Glutamatergic neuron (in vitro differentiated cells): ENCODE measurements around the gene VIL1. TPM values are rescaled to one million over a fixed set of nuclear protein-coding genes. Genes with fewer than 3 reads are reported as not detected.

Experiments used
- DNase-seq: peaks from one replicate; pipeline ENCODE4 v3.0.0; 2022
- H3K27ac Mint-ChIP-seq: one replicate; pipeline ENCODE4 v1.8.0; 2020; ENCODE audit warnings: mild to moderate bottlenecking, mixed read lengths, inconsistent platforms; ENCODE audit not compliant: unreplicated experiment
- H3K27me3 Mint-ChIP-seq: one replicate; pipeline ENCODE4 v1.8.0; 2020; ENCODE audit warnings: mild to moderate bottlenecking, moderate library complexity, mixed read lengths, inconsistent platforms; ENCODE audit not compliant: unreplicated experiment
- H3K36me3 Mint-ChIP-seq: one replicate; pipeline ENCODE4 v1.8.0; 2020; ENCODE audit warnings: mild to moderate bottlenecking, mixed read lengths, inconsistent platforms; ENCODE audit not compliant: unreplicated experiment
- H3K4me1 Mint-ChIP-seq: one replicate; pipeline ENCODE4 v1.8.0; 2020; ENCODE audit warnings: mild to moderate bottlenecking, low read depth, mixed read lengths, inconsistent platforms; ENCODE audit not compliant: unreplicated experiment
- H3K4me3 Mint-ChIP-seq: one replicate; pipeline ENCODE4 v1.8.0; 2020; ENCODE audit warnings: mild to moderate bottlenecking, mixed read lengths, inconsistent platforms; ENCODE audit not compliant: unreplicated experiment
- H3K9me3 Mint-ChIP-seq: one replicate; pipeline ENCODE4 v1.8.0; 2020; ENCODE audit warnings: mild to moderate bottlenecking, moderate library complexity, mixed read lengths, inconsistent platforms; ENCODE audit not compliant: unreplicated experiment
- total RNA-seq: library from RNA; stranded (reverse); fragmentation: NEBNext Ultra II Directional; extraction: Animal tissue kit (Norgen Biotek cat#: 25700); gene quantifications from one replicate; pipeline ENCODE4 v1.2.1, GENCODE V29; 2021; ENCODE audit not compliant: unreplicated experiment
- TF ChIP-seq, protein P1 (sequence below): fragments of 200-600 bp; sonication (generic); IDR thresholded peaks from one replicate; pipeline ENCODE4 v1.5.0; 2021; ENCODE audit not compliant: partially characterized antibody, unreplicated experiment

VIL1 gene
- total RNA-seq, 1 donor from 2014 or later, result not detected

DNA sequence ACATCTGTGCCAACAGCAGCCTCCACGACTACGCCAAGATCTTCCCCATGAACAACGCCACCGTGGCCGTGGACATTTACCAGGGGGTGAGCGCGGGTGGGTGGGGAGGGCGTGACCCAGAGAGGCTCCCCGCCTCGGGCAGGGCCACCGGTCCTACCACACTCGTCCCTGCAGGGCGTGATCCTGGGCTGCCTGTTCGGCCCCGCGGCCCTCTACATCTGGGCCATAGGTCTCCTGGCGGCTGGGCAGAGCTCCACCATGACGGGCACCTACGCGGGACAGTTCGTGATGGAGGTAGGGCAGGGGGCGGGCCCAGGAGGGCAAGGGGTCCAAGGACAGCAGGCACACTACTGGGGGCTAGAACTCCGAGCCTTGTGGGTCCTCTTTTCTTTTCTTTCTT is 27.7 kb upstream of the VIL1 start:
- peaks cover 2% of the 10 kb centered on the region for H3K4me1 Mint-ChIP-seq
- H3K27me3 Mint-ChIP-seq, result peaks cover 5% of the 10 kb centered on the region
- TF ChIP-seq, protein P1, sequence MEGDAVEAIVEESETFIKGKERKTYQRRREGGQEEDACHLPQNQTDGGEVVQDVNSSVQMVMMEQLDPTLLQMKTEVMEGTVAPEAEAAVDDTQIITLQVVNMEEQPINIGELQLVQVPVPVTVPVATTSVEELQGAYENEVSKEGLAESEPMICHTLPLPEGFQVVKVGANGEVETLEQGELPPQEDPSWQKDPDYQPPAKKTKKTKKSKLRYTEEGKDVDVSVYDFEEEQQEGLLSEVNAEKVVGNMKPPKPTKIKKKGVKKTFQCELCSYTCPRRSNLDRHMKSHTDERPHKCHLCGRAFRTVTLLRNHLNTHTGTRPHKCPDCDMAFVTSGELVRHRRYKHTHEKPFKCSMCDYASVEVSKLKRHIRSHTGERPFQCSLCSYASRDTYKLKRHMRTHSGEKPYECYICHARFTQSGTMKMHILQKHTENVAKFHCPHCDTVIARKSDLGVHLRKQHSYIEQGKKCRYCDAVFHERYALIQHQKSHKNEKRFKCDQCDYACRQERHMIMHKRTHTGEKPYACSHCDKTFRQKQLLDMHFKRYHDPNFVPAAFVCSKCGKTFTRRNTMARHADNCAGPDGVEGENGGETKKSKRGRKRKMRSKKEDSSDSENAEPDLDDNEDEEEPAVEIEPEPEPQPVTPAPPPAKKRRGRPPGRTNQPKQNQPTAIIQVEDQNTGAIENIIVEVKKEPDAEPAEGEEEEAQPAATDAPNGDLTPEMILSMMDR, result no peak
- peaks cover 5% of the 10 kb centered on the region for H3K9me3 Mint-ChIP-seq
- no peak overlapping the region for H3K27ac Mint-ChIP-seq
- no peak for DNase-seq
- H3K4me3 Mint-ChIP-seq, result no peak overlapping the region
- no peaks in the 10 kb centered on the region for H3K36me3 Mint-ChIP-seq

DNA sequence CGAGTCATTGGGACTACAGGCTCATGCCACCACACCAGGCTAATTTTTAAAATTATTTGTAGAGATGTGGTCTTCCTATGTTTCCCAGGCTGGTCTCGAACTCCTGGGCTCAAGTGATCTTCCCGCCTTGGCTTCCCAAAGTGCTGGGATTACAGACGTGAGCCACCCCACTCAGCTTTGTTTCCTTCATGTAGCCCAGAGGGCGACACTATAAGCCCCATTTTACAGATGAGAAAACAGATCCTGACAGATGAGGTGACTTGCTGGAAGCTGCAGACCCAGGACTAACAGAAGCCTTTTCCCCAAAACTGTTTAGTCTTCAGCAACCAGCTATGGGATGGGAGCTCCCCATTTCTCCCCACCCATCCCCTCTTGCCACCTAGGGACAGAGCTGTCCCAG is 26.5 kb upstream of the VIL1 start:
- peaks cover 8% of the 10 kb centered on the region for H3K4me1 Mint-ChIP-seq
- H3K4me3 Mint-ChIP-seq, result no peak overlapping the region
- peaks cover 9% of the 10 kb centered on the region for H3K9me3 Mint-ChIP-seq
- no peak overlapping the region for H3K27ac Mint-ChIP-seq
- TF ChIP-seq, protein P1, result no peak
- peaks cover 8% of the 10 kb centered on the region for H3K27me3 Mint-ChIP-seq
- DNase-seq, result no peak
- H3K36me3 Mint-ChIP-seq, result no peaks in the 10 kb centered on the region

DNA sequence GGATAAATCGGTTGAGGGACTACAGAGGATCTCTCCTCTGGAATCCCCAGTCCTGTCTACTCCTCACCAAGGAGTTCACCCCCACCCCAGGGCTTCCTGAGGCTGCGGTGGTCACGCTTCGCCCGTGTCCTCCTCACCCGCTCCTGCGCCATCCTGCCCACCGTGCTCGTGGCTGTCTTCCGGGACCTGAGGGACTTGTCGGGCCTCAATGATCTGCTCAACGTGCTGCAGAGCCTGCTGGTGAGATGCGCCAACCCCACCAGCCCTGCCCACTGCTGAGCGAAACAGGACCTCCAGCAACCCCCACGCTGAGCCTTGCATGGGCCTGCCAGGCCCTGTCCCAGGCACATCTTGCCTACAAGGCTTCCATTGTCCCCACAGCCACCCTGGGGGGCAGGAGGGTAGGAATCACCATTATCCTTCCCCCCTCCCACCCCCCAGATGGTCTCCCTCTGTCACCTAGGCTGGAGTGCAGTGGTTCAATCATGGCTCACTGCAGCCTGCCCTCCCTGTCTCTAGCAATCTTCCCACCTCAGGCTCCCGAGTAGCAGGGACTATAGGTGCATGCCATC is 25.9 kb upstream of the VIL1 start:
- Mint-ChIP-seq H3K9me3 (peaks cover 12% of the 10 kb centered on the region), H3K36me3 (no peaks in the 10 kb centered on the region), H3K4me3 (no peak overlapping the region), H3K27me3 (peaks cover 13% of the 10 kb centered on the region), H3K4me1 (peaks cover 8% of the 10 kb centered on the region), H3K27ac (no peak overlapping the region)
- no peak for DNase-seq
- TF ChIP-seq, protein P1, result no peak

DNA sequence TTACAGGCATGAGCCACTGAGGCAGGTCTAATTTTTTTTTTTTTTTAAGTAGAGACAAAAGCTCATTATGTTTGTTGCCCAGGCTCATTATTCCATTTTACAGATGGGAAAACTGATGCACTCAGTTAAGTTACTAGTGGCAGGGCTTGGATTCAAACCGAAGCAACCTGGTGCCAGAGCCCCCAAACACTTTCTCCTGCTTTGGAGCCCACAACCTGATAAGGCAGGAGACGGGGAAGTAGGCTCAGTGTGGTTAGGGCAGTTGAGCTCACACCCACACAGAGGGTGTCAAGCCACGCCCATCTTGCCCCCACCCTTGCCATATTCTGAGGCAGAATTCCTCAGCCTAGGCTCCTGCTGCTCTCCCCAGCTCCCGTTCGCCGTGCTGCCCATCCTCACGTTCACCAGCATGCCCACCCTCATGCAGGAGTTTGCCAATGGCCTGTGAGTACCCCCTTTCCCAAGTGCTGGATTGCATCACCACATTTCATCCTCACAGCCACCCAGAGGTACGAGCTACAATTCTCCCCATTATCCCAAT is 25.1 kb upstream of the VIL1 start:
- DNase-seq, result no peak
- H3K9me3 Mint-ChIP-seq, result peaks cover 14% of the 10 kb centered on the region
- no peaks in the 10 kb centered on the region for H3K36me3 Mint-ChIP-seq
- peaks cover 8% of the 10 kb centered on the region for H3K4me1 Mint-ChIP-seq
- TF ChIP-seq, protein P1, result no peak
- H3K27ac Mint-ChIP-seq, result no peak overlapping the region
- H3K27me3 Mint-ChIP-seq, result peaks cover 13% of the 10 kb centered on the region
- no peak overlapping the region for H3K4me3 Mint-ChIP-seq

DNA sequence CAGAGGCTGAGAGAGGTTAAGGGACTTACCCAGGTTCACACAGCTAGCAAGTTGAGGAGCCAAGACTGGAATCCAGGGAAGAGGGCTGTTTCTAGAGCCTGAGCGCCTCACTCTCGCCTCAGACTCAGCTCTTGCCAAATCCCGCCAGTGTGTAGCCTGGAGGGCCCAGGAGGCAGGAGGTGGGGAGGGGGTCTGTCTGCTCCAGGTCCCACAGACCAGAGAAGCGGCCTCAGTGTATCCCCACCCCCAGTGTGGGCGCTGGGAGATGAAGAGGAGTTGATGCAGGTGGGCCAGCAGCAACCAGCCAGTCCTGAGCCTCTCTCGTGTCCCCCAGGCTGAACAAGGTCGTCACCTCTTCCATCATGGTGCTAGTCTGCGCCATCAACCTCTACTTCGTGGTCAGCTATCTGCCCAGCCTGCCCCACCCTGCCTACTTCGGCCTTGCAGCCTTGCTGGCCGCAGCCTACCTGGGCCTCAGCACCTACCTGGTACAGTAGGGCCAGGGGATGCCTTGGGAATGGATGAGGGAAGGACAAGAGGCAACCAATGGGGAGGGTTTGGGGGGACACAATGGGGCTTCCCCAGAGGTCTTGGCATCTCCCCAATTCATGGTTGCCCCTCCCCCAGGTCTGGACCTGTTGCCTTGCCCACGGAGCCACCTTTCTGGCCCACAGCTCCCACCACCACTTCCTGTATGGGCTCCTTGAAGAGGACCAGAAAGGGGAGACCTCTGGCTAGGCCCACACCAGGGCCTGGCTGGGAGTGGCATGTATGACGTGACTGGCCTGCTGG is 24.4 kb upstream of the VIL1 start:
- no peak overlapping the region for H3K4me3 Mint-ChIP-seq
- H3K27ac Mint-ChIP-seq, result no peak overlapping the region
- no peaks in the 10 kb centered on the region for H3K36me3 Mint-ChIP-seq
- H3K4me1 Mint-ChIP-seq, result peaks cover 8% of the 10 kb centered on the region
- TF ChIP-seq, protein P1, result no peak
- peaks cover 12% of the 10 kb centered on the region for H3K9me3 Mint-ChIP-seq
- peaks cover 13% of the 10 kb centered on the region for H3K27me3 Mint-ChIP-seq
- DNase-seq, result no peak
